Measurements from ENCODE around the gene RUSC1. TPM values are rescaled to one million over a fixed set of nuclear protein-coding genes. Genes with fewer than 3 reads are reported as not detected.
A peak's percentile ranks its signal among the peaks of the same experiment; 100 is the strongest.

The RUSC1 gene
- total RNA-seq, 1 donor from 2014 or later: 53.2 TPM

DNA sequence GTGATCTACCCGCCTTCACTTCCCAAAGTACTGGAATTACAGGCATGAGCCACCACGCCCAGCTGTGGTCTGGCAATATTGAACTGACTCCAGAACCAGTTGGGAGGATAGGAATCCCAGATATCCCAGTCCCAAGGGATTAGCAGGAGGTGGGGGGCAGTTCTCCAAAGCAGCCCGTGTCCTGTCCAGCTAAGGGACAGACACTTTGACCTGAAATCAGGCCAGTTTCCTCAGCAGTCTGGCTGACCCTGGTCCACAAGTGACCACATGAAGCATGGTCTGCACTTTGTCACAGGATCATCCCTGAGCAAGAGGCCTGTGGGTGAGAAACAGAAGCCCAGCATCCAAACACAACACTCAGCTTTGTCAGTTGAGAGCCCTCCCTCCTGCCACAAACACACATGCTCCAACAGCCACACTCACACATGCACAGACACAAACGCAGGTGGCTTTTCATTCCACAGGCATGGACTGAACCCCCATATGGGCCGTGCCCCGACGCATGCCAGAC lies 14.8 kb upstream of the RUSC1 start:
- no peak overlapping the region for H3K4me3 ChIP-seq (ENCODE audit: low read depth, low read length)
- TF ChIP-seq, protein P1, sequence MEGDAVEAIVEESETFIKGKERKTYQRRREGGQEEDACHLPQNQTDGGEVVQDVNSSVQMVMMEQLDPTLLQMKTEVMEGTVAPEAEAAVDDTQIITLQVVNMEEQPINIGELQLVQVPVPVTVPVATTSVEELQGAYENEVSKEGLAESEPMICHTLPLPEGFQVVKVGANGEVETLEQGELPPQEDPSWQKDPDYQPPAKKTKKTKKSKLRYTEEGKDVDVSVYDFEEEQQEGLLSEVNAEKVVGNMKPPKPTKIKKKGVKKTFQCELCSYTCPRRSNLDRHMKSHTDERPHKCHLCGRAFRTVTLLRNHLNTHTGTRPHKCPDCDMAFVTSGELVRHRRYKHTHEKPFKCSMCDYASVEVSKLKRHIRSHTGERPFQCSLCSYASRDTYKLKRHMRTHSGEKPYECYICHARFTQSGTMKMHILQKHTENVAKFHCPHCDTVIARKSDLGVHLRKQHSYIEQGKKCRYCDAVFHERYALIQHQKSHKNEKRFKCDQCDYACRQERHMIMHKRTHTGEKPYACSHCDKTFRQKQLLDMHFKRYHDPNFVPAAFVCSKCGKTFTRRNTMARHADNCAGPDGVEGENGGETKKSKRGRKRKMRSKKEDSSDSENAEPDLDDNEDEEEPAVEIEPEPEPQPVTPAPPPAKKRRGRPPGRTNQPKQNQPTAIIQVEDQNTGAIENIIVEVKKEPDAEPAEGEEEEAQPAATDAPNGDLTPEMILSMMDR (conservative IDR thresholded peaks at IDR 0.05; ENCODE audit: low read depth, low read length): no peak
- DNase-seq (ENCODE audit: low read depth): no peak

DNA sequence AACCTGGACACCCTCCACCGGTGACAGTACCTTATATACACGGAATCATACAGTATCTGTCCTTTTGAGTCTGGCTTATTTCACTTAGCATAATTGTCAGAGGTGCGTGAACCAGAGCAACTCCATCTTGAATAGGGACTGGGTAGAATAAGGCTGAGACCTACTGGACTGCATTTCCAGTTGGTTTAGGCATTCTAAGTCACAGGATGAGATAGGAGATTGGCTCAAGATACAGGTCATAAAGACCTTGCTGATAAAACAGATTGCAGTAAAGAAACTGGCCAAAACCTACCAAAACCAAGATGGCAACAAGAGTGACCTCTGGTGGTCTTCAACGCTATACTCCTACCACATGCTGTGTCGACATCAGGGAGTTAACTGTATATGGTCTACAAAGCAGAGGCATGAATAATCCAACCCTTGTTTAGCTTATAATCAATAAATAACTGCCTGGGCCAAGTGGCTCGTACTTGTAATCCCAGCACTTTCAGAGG lies 13.4 kb upstream of the RUSC1 start:
- no peak for DNase-seq (ENCODE audit: low read depth)
- H3K4me3 ChIP-seq (ENCODE audit: low read depth, low read length): no peak overlapping the region
- TF ChIP-seq, protein P1 (conservative IDR thresholded peaks at IDR 0.05; ENCODE audit: low read depth, low read length): peak; percentile 57

DNA sequence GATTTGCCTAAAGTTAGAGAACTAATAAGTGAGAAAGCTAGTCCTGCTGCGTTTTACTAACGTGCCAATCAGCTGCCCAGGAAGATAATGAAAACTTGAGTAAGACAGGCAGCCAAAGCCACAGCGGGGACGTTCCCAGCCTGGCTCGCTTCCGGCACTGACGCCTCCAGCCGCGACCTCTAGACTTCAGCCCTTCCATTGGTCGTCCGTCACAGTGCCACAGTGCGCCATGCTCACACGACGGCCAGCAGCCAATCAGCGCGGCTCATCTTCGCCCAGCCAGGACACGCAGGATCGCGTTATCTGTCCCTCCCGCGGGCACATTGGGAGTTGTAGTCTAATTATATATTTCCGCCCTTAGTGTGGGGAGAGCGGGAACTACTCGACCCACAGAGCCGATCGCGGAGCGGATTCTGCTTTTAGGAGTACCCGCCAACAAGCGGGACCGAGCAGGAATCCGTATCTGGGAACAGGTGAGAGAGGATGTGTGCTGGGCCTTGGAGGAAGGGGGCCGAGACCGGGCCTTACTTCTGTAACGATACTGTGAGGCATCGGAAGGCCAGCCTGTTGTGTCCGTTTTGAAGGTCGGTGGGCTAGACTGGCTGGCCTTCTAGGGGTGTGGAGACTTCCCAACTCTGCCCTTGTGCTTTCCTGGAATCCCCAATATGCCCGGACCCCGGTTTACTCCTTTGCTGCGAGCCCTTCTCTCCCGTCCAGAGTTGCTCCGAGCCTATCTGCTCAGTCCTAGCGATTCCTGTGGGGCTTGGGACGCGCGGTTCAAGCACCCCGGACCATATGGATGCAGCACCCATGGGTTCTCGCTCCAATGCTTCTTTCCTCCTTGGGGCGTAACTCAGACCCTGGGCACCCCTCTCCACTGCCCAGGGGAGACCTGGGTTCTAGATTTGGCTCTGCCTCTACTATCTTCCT lies 11.9 kb upstream of the RUSC1 start, which contains the start of gene FDPS:
Gene FDPS (plus strand): TSS at position 374 of the 930 bp plus-strand sequence. CDS start 924 bp downstream, outside the sequence.
- TF ChIP-seq, protein P1 (conservative IDR thresholded peaks at IDR 0.05; ENCODE audit: low read depth, low read length): no peak
- peak; percentile 89 for DNase-seq (ENCODE audit: low read depth)
- peak within 1 kb of the TSS; percentile 100 for H3K4me3 ChIP-seq (ENCODE audit: low read depth, low read length)

DNA sequence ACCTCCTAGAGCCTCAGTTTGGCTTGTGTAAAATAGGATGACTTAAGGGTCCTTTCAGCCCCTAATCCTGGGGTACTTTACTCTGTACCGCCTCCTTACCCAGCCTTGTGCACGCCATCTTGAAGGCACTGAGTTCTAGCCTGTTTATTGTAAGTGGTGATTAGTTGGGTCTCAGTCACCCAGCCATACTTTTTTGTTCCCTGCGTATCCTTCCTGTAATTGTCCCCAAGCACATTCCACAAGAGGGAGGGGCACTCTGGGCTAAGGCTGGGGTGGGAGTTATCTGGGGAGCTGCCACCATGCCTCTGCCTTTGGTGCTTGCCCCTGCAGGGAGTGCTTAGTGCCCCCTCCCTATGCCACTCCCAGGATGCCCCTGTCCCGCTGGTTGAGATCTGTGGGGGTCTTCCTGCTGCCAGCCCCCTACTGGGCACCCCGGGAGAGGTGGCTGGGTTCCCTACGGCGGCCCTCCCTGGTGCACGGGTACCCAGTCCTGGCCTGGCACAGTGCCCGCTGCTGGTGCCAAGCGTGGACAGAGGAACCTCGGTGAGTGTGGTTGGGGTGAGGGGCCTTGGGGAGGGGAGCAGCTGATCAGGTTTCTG lies 11.2 kb upstream of the RUSC1 start:
- DNase-seq (ENCODE audit: low read depth): no peak
- TF ChIP-seq, protein P1 (conservative IDR thresholded peaks at IDR 0.05; ENCODE audit: low read depth, low read length): no peak
- peak overlapping the region; percentile 100 for H3K4me3 ChIP-seq (ENCODE audit: low read depth, low read length)

DNA sequence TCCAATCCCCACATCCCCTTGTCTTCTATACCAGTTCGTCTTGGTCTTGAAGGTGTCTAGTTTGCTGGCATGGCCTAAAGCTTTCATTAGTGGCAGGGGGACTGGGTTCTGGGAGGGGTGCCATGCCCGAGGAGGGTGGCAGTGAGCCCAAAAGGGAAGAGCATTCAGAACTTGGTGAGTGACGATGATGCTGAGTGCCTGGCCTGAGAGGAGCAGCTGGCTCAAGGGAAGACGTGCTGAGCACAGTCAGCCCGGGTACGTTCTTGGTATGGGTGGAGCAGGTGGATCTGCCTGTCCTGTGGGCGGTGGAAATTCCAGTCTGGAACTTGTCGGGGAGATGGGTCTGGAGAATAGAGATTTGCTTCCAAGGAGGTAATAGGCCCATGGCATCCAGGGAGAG lies 7.4 kb upstream of the RUSC1 start:
- H3K4me3 ChIP-seq (ENCODE audit: low read depth, low read length): no peak overlapping the region
- no peak for DNase-seq (ENCODE audit: low read depth)
- TF ChIP-seq, protein P1 (conservative IDR thresholded peaks at IDR 0.05; ENCODE audit: low read depth, low read length): no peak

DNA sequence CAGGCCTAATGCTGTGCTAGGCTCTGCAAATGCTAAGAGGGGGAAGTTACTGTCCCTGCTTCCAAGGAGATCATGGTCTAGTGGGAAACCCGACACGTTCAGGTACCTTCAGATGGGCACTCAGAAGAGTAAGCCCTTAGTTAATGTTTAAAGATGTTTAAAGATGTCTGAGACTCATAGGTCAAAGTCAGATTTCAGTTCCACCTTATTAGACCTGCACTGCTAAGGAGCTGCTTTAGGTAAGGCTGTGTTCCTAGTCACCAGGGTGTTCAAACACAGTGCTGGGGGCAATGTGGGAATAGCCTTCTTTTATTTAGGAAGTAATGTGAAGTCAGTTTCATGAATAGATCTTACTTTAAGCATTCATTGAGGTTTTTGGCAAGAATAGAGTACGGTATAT lies 3.8 kb upstream of the RUSC1 start:
- TF ChIP-seq, protein P1 (conservative IDR thresholded peaks at IDR 0.05; ENCODE audit: low read depth, low read length): no peak
- no peak for DNase-seq (ENCODE audit: low read depth)
- H3K4me3 ChIP-seq (ENCODE audit: low read depth, low read length): no peak overlapping the region

Data from epithelial cell of proximal tubule (primary cell).